DND-41 (cell line): ENCODE results near the gene NAA20.

Experiments used
- ATAC-seq: fragments of 200-7000 bp; cut with Tn5 transposase; 3 replicates; pipeline ENCODE4 v1.9.1; 2021; ENCODE audit warnings: low read depth; ENCODE audit not compliant: insufficient read depth
- DNase-seq: peaks from one replicate; pipeline ENCODE4 v3.0.0-alpha.2; 2020
- H2AFZ ChIP-seq: 2 replicates; pipeline ENCODE4 v1.6.0; 2012; ENCODE audit warnings: low read depth, low read length
- H3K27ac ChIP-seq: 2 replicates; pipeline ENCODE4 v1.5.1; 2012; ENCODE audit warnings: low read length, inconsistent platforms
- H3K27me3 ChIP-seq: fragments of 200-600 bp; sonication (generic); 2 replicates; pipeline ENCODE4 v1.6.0; 2012; ENCODE audit warnings: low read length, mild to moderate bottlenecking, inconsistent platforms; ENCODE audit not compliant: insufficient read depth, poor library complexity
- H3K36me3 ChIP-seq: 2 replicates; pipeline ENCODE4 v1.5.1; 2012; ENCODE audit warnings: low read length, inconsistent platforms; ENCODE audit not compliant: insufficient read depth
- H3K4me1 ChIP-seq: 2 replicates; pipeline ENCODE4 v1.5.1; 2012; ENCODE audit warnings: mild to moderate bottlenecking, low read length; ENCODE audit not compliant: insufficient read depth
- H3K4me2 ChIP-seq: 2 replicates; pipeline ENCODE4 v1.6.0; 2012; ENCODE audit warnings: mild to moderate bottlenecking, moderate library complexity, low read length, inconsistent platforms; ENCODE audit not compliant: insufficient read depth
- H3K4me3 ChIP-seq, 2 experiments: fragments of 200-600 bp in 1 of 2; shearing (Covaris generic) in 1 of 2; 2 replicates each; pipeline ENCODE4 v1.5.1; 2012 to 2016; ENCODE audit warnings: inconsistent platforms in 2 of 2, low read length in 2 of 2, mild to moderate bottlenecking in 2 of 2, low read depth in 1 of 2, moderate library complexity in 1 of 2
- H3K79me2 ChIP-seq: 2 replicates; pipeline ENCODE4 v1.6.0; 2012; ENCODE audit warnings: low read length, inconsistent platforms; ENCODE audit not compliant: insufficient read depth
- H3K9ac ChIP-seq: 2 replicates; pipeline ENCODE4 v1.6.0; 2012; ENCODE audit warnings: low read depth, mild to moderate bottlenecking, inconsistent platforms, low read length, moderate library complexity
- H3K9me3 ChIP-seq: 2 replicates; pipeline ENCODE4 v1.5.1; 2012; ENCODE audit warnings: low read length, moderate library complexity, mild to moderate bottlenecking, inconsistent platforms; ENCODE audit not compliant: insufficient read depth, severe bottlenecking
- H4K20me1 ChIP-seq: 2 replicates; pipeline ENCODE4 v1.6.0; 2012; ENCODE audit warnings: low read length; ENCODE audit not compliant: insufficient read depth
- CTCF ChIP-seq: IDR thresholded peaks from 2 replicates; pipeline ENCODE4 v1.5.1; 2012; ENCODE audit warnings: borderline replicate concordance, low read length, moderate library complexity, mild to moderate bottlenecking; ENCODE audit not compliant: poor library complexity, severe bottlenecking; ENCODE audit errors: extremely low read depth
- EZH2 ChIP-seq: IDR thresholded peaks from 3 replicates; pipeline ENCODE4 v1.6.1; 2012; ENCODE audit warnings: borderline replicate concordance, low read depth, mild to moderate bottlenecking, moderate library complexity, low read length, inconsistent platforms; ENCODE audit not compliant: severe bottlenecking

Gene NAA20

GRCh38 chr20:19991308-19991707, 25.9 kb upstream of the NAA20 start:
- ATAC-seq (no peak), DNase-seq (no peak)
- H3K4me1 ChIP-seq, result no peaks in the 10 kb centered on the region
- H3K27me3 ChIP-seq, result peaks cover 6% of the 10 kb centered on the region
- H2AFZ ChIP-seq, result no peak overlapping the region
- H4K20me1 ChIP-seq, result no peaks in the 10 kb centered on the region
- H3K9ac ChIP-seq, result no peak overlapping the region
- no peak for TF ChIP-seq EZH2
- no peak for TF ChIP-seq CTCF
- no peaks in the 10 kb centered on the region for H3K9me3 ChIP-seq
- H3K4me3 ChIP-seq, result no peak overlapping the region
- H3K79me2 ChIP-seq, result no peaks in the 10 kb centered on the region
- no peaks in the 10 kb centered on the region for H3K36me3 ChIP-seq
- no peak overlapping the region for H3K27ac ChIP-seq
- H3K4me2 ChIP-seq, result no peak overlapping the region

DNA sequence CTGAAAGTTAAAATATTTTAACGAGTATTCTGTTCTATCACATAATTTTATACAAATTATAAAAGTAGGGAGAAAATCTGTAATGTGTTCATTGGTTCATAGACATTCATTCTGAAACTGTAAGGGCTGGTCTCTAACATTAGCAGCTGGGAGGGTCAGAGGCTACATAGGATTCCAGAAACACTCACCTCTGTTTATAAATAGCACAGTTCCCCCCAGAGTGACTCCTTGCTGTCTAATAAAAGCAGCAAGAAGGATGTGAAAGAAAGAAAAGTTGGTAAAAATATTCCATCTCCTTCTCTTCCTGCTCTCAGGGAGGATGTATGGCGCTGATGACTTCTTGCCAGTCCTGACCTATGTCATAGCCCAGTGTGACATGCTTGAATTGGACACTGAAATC, 25.3 kb upstream of the NAA20 start:
- no peaks in the 10 kb centered on the region for H3K36me3 ChIP-seq
- H3K9ac ChIP-seq, result no peak overlapping the region
- DNase-seq (no peak), ATAC-seq (no peak)
- H3K4me1 ChIP-seq, result no peaks in the 10 kb centered on the region
- H3K27me3 ChIP-seq, result peaks cover 6% of the 10 kb centered on the region
- H4K20me1 ChIP-seq, result no peaks in the 10 kb centered on the region
- H2AFZ ChIP-seq, result no peak overlapping the region
- H3K4me2 ChIP-seq, result no peak overlapping the region
- no peak overlapping the region for H3K4me3 ChIP-seq
- TF ChIP-seq CTCF, result no peak
- no peak for TF ChIP-seq EZH2
- no peaks in the 10 kb centered on the region for H3K9me3 ChIP-seq
- no peaks in the 10 kb centered on the region for H3K79me2 ChIP-seq
- H3K27ac ChIP-seq, result no peak overlapping the region

DNA sequence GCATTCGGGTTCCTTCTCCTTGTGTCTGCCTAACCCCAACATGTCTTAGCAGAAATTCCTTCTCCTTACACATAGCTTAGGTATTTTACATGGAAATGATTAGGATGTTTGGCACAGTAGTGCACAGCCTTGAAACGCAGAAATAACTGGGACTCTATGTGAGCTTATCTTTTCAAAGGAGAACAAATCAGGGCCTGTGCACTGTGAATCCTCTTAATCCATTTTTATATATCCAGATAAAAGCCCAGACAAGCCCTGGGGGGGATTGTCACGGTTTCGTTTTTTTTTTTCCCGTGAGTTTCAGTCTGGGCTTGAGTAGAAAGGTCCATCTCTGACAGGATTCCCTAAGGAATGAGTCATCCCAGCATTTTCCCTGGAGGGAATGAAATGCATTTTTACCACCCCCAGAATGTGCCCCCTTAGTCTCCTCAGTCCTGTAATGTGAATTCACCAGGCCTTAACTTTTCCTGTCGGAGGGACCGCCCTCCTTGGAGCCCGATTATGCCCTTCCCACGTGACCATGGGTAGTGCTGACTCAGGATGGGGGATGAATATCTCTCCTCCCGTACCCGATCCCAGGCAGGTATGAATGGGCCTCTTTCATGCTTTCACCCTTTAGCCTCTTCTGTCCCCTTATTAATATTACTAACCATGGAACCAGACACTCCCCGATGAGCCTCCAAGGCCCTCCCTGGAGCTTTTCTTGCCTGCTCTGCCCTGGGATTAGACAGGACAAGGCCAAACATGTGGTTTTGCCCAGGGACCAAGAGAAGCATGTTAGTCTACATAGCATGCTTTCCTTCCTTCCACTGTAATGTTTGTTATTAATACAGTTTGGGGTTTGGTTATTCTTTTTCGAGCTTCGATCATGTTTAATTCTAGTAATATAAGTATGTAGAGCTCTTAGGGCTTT, 23.9 kb upstream of the NAA20 start:
- TF ChIP-seq EZH2 (no peak), CTCF (no peak)
- no peak overlapping the region for H2AFZ ChIP-seq
- no peak overlapping the region for H3K4me3 ChIP-seq
- H3K9ac ChIP-seq, result no peak overlapping the region
- no peaks in the 10 kb centered on the region for H4K20me1 ChIP-seq
- no peak for DNase-seq
- ATAC-seq, result no peak
- H3K4me2 ChIP-seq, result no peak overlapping the region
- no peaks in the 10 kb centered on the region for H3K79me2 ChIP-seq
- H3K4me1 ChIP-seq, result no peaks in the 10 kb centered on the region
- no peak overlapping the region for H3K27ac ChIP-seq
- no peaks in the 10 kb centered on the region for H3K9me3 ChIP-seq
- no peaks in the 10 kb centered on the region for H3K36me3 ChIP-seq
- peaks cover 6% of the 10 kb centered on the region for H3K27me3 ChIP-seq
